Loucy (cell line): ENCODE results near the gene CERS4.

Experiments
- EZH2phosphoT487 ChIP-seq: fragments of 200-600 bp; IDR thresholded peaks from 2 replicates; pipeline ENCODE4 v1.6.1; 2018; ENCODE audit warnings: antibody characterized with exemption, mild to moderate bottlenecking, moderate library complexity, borderline replicate concordance
- TF ChIP-seq, protein P1 (sequence below): fragments of 200-600 bp; sonication (generic); conservative IDR thresholded peaks from 2 replicates; pipeline ENCODE4 v1.5.1; 2014; ENCODE audit warnings: mild to moderate bottlenecking, antibody characterized with exemption, low read length

DNA sequence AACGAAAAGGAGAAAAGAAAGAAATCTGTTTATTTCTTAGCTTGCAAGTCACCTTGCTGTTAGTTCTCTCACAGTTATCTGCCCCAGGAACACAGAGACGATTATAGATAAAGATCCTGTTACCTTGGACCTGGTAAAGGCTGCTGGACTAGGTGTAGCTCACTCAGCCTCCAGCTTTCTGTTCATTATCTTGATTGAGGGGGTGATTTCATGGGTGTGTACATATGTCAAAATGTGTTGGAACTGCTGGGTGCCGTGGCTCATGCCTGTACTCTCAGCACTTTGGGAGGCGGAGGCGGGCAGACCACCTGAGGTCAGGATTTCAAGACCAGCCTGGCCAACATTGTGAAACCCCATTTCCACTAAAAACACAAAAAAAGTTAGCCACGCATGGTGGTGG, 27.9 kb downstream of the CERS4 start:
- TF ChIP-seq, protein P1, sequence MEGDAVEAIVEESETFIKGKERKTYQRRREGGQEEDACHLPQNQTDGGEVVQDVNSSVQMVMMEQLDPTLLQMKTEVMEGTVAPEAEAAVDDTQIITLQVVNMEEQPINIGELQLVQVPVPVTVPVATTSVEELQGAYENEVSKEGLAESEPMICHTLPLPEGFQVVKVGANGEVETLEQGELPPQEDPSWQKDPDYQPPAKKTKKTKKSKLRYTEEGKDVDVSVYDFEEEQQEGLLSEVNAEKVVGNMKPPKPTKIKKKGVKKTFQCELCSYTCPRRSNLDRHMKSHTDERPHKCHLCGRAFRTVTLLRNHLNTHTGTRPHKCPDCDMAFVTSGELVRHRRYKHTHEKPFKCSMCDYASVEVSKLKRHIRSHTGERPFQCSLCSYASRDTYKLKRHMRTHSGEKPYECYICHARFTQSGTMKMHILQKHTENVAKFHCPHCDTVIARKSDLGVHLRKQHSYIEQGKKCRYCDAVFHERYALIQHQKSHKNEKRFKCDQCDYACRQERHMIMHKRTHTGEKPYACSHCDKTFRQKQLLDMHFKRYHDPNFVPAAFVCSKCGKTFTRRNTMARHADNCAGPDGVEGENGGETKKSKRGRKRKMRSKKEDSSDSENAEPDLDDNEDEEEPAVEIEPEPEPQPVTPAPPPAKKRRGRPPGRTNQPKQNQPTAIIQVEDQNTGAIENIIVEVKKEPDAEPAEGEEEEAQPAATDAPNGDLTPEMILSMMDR = no peak
- TF ChIP-seq EZH2phosphoT487 = no peak
